Lower leg skin (tissue), 3 donors: ENCODE measurements around the gene PKD2L2.

Experiments used
- POLR2A ChIP-seq, 2 donors: fragments of 450-650 bp; IDR thresholded peaks; one replicate each; pipeline ENCODE4 v1.6.1; 2016 to 2017; ENCODE audit warnings: antibody characterized with exemption in 2 of 2, mild to moderate bottlenecking in 1 of 2, moderate library complexity in 1 of 2
- TF ChIP-seq, protein P1 (sequence below), 3 donors: fragments of 450-650 bp; IDR thresholded peaks; one replicate each; pipeline ENCODE4 v1.5.1; 2016; ENCODE audit warnings: antibody characterized with exemption in 3 of 3, mild to moderate bottlenecking in 3 of 3, moderate library complexity in 2 of 3

DNA sequence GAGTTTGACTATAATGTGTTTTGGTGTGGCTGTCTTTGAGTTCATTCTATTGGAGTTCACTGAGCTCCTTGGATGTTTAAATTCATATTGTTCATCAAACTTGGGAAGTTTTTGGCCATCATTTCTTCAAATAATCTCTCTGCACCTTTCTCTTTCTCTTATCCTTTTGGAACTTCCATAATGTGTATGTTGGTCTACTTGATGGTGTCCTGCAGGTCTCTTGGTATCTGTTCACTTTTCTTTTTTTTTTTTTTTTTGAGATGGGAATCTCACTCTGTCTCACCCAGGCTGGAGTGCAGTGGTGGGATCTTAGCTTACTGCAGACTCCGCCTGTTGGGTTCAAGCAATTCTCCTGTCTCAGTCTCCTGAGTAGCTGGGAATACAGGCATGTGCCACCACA, 27.7 kb downstream of the PKD2L2 start:
- TF ChIP-seq POLR2A (IDR thresholded peaks at IDR 0.05): no peak
- TF ChIP-seq, protein P1, sequence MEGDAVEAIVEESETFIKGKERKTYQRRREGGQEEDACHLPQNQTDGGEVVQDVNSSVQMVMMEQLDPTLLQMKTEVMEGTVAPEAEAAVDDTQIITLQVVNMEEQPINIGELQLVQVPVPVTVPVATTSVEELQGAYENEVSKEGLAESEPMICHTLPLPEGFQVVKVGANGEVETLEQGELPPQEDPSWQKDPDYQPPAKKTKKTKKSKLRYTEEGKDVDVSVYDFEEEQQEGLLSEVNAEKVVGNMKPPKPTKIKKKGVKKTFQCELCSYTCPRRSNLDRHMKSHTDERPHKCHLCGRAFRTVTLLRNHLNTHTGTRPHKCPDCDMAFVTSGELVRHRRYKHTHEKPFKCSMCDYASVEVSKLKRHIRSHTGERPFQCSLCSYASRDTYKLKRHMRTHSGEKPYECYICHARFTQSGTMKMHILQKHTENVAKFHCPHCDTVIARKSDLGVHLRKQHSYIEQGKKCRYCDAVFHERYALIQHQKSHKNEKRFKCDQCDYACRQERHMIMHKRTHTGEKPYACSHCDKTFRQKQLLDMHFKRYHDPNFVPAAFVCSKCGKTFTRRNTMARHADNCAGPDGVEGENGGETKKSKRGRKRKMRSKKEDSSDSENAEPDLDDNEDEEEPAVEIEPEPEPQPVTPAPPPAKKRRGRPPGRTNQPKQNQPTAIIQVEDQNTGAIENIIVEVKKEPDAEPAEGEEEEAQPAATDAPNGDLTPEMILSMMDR (IDR thresholded peaks at IDR 0.05): no peak
